ENCODE results near the gene TLN1.

TLN1 gene

DNA sequence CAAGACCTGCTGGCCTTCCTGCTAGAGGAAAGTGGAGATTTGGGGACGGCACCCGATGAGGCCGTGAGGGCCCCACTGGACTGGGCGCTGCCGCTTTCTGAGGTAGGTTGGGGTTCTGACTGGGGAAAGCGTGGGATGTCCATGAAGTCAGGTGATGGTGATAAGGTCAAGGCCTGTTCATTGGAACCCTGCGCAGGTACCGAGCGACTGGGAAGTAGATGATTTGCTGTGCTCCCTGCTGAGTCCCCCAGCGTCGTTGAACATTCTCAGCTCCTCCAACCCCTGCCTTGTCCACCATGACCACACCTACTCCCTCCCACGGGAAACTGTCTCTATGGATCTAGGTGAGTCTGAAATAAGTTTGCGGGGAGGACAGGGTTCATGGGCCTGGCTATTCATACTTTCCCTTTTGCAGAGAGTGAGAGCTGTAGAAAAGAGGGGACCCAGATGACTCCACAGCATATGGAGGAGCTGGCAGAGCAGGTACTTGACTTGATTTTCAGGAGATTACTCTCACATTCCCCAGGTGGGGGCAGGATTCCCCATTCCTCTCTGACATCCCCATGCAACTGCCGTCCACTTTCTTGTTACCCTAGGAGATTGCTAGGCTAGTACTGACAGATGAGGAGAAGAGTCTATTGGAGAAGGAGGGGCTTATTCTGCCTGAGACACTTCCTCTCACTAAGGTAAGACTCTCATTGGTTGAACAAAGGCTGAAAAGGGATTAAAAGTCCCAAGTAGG is 976 bp upstream of the TLN1 start:
- peak; percentile 59 for DNase-seq (ENCODE audit: low read depth, low spot score)
- TF ChIP-seq, protein P1, sequence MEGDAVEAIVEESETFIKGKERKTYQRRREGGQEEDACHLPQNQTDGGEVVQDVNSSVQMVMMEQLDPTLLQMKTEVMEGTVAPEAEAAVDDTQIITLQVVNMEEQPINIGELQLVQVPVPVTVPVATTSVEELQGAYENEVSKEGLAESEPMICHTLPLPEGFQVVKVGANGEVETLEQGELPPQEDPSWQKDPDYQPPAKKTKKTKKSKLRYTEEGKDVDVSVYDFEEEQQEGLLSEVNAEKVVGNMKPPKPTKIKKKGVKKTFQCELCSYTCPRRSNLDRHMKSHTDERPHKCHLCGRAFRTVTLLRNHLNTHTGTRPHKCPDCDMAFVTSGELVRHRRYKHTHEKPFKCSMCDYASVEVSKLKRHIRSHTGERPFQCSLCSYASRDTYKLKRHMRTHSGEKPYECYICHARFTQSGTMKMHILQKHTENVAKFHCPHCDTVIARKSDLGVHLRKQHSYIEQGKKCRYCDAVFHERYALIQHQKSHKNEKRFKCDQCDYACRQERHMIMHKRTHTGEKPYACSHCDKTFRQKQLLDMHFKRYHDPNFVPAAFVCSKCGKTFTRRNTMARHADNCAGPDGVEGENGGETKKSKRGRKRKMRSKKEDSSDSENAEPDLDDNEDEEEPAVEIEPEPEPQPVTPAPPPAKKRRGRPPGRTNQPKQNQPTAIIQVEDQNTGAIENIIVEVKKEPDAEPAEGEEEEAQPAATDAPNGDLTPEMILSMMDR (IDR thresholded peaks at IDR 0.05; ENCODE audit: low read depth, low read length): no peak
- H3K4me3 ChIP-seq (ENCODE audit: low read depth, low read length): peak overlapping the region; percentile 93
- in situ Hi-C loops (cut with HindIII; ENCODE audit: low sequenced_read_pairs): no loop called here

- peak overlapping the region; percentile 93 for H3K4me3 ChIP-seq (ENCODE audit: low read depth, low read length)
- TF ChIP-seq, protein P1 (IDR thresholded peaks at IDR 0.05; ENCODE audit: low read depth, low read length): no peak
- DNase-seq (ENCODE audit: low read depth, low spot score): no peak
- in situ Hi-C loops (cut with HindIII; ENCODE audit: low sequenced_read_pairs): no loop called here
Measured at GRCh38 chr9:35731415-35732184, 395 bp downstream of the TLN1 start.

DNA sequence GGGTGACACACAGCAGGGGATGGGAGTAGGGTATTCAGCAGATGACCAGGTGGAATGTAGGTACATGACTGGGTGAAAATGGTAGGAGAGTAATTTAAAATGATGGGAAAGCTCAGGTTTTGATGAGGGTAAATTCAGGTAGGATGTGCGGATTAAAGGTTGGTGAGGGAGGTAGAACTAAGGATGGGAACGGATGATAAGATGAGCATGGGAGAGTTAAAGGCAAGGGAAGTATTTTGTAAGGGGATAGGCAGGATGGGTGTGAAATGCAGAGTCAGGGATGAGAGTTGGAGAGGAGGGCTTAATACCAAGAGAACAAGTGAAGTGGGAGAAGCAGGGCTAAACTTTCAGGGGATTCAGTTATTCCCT is 1.5 kb downstream of the TLN1 start:
- H3K4me3 ChIP-seq (ENCODE audit: low read depth, low read length): peak overlapping the region; percentile 93
- TF ChIP-seq, protein P1 (IDR thresholded peaks at IDR 0.05; ENCODE audit: low read depth, low read length): no peak
- no peak for DNase-seq (ENCODE audit: low read depth, low spot score)
- in situ Hi-C loops (cut with HindIII; ENCODE audit: low sequenced_read_pairs): no loop called here

- peak; percentile 75 for DNase-seq (ENCODE audit: low read depth, low spot score)
- H3K4me3 ChIP-seq (ENCODE audit: low read depth, low read length): peak overlapping the region; percentile 93
- TF ChIP-seq, protein P1 (IDR thresholded peaks at IDR 0.05; ENCODE audit: low read depth, low read length): peak; percentile 68
- in situ Hi-C loops (cut with HindIII; ENCODE audit: low sequenced_read_pairs): no loop called here
Measured at GRCh38 chr9:35729700-35730485, 2.1 kb downstream of the TLN1 start.

DNA sequence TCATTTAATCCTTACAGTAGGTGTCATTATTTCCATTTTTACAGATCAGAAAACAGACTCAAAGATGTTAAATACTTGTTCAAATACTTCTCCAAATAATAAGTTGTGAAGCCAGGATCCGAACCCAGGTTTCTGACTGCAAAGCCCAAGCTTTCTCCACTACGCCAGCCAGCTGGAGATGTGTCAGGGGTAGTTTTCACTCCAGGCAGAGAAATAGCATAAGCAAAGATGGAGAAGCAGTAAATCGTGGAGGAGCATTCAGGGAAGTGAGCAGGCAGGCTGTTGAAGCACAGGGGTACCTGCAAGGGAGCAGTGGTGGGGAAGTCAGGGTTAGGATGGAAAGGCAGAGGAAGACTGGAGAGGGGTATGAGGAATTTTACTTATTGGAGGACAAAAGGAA is 2.9 kb downstream of the TLN1 start:
- H3K4me3 ChIP-seq (ENCODE audit: low read depth, low read length): peak overlapping the region; percentile 93
- TF ChIP-seq, protein P1 (IDR thresholded peaks at IDR 0.05; ENCODE audit: low read depth, low read length): no peak
- in situ Hi-C loops (cut with HindIII; ENCODE audit: low sequenced_read_pairs): no loop called here
- no peak for DNase-seq (ENCODE audit: low read depth, low spot score)
